Panc1 (cell line): ENCODE results near the gene RAMP2. TPM values are rescaled to one million over a fixed set of nuclear protein-coding genes. Genes with fewer than 3 reads are reported as not detected.

Source experiments
- ATAC-seq: fragments of 200-7000 bp; cut with Tn5 transposase; 2 replicates; pipeline ENCODE4 v1.9.1; 2020; ENCODE audit warnings: mild to moderate bottlenecking, moderate library complexity
- BruUV-seq: library from RNA; stranded (reverse); fragments of 400-500 nt; replicated peaks from 2 replicates; lab custom pipeline; 2021; lab: Mats Ljungman, UMichigan
- CTCF ChIA-PET: fragments of 300-600 bp; sonication (Branson Sonifier 250); formaldehyde crosslinking; loops from one replicate; lab custom pipeline; 2022; ENCODE audit warnings: antibody characterized with exemption; lab: Charles Lee
- POLR2A ChIA-PET: fragments of 300-600 bp; sonication (Branson Sonifier 250); formaldehyde crosslinking; loops from one replicate; lab custom pipeline; 2022; ENCODE audit warnings: antibody characterized with exemption; lab: Charles Lee
- DNase-seq: peaks from one replicate; pipeline ENCODE4 v3.0.0-alpha.2; 2010; ENCODE audit warnings: low read depth, low spot score
- H3K27ac ChIP-seq: 2 replicates; pipeline ENCODE4 v1.5.1; 2011; ENCODE audit warnings: mild to moderate bottlenecking, low read length, inconsistent platforms
- H3K27me3 ChIP-seq: fragments of 200-500 bp; sonication (Bioruptor generic); 2 replicates; pipeline ENCODE4 v1.6.0; 2014; ENCODE audit warnings: low read length, inconsistent platforms; ENCODE audit not compliant: control insufficient read depth, insufficient read depth
- H3K36me3 ChIP-seq: fragments of 200-500 bp; sonication (Bioruptor generic); 2 replicates; pipeline ENCODE4 v1.5.1; 2014; ENCODE audit warnings: inconsistent platforms, mild to moderate bottlenecking, low read length, moderate library complexity; ENCODE audit not compliant: control insufficient read depth, insufficient read depth
- H3K4me1 ChIP-seq: 2 replicates; pipeline ENCODE4 v1.5.1; 2011; ENCODE audit warnings: inconsistent platforms, mild to moderate bottlenecking, low read length, moderate library complexity; ENCODE audit not compliant: control insufficient read depth, insufficient read depth
- H3K4me3 ChIP-seq, 2 experiments: 2 replicates each; pipeline ENCODE4 v1.5.1; 2011 to 2012; ENCODE audit warnings: low read depth in 2 of 2, low read length in 2 of 2, mild to moderate bottlenecking in 2 of 2, inconsistent platforms in 1 of 2, moderate library complexity in 1 of 2
- H3K9me3 ChIP-seq: fragments of 200-500 bp; sonication (Bioruptor generic); 2 replicates; pipeline ENCODE4 v1.5.1; 2014; ENCODE audit warnings: low read depth, mild to moderate bottlenecking, inconsistent platforms, low read length, moderate library complexity; ENCODE audit not compliant: control insufficient read depth, insufficient read depth
- CTCF ChIP-seq: fragments of 450-650 bp; IDR thresholded peaks from 2 replicates; pipeline ENCODE4 v1.5.1; 2017; ENCODE audit warnings: mild to moderate bottlenecking
- POLR2AphosphoS5 ChIP-seq: IDR thresholded peaks from 2 replicates; pipeline ENCODE4 v1.6.1; 2012; ENCODE audit warnings: mild to moderate bottlenecking, low read depth, low read length, moderate library complexity
- REST ChIP-seq, 2 experiments: IDR thresholded peaks; 2 replicates each; pipeline ENCODE4 v1.6.1; 2011 to 2012; ENCODE audit warnings: low read depth in 2 of 2, control low read depth in 1 of 2, low read length in 1 of 2, mild to moderate bottlenecking in 1 of 2, moderate library complexity in 1 of 2; ENCODE audit not compliant: insufficient read depth in 1 of 2
- SIN3A ChIP-seq: IDR thresholded peaks from 2 replicates; pipeline ENCODE4 v1.6.1; 2012; ENCODE audit warnings: low read depth, mild to moderate bottlenecking, low read length, moderate library complexity, borderline replicate concordance; ENCODE audit not compliant: insufficient read depth
- TCF7L2 ChIP-seq: IDR thresholded peaks from 2 replicates; pipeline ENCODE4 v1.6.1; 2011; ENCODE audit warnings: mild to moderate bottlenecking, low read depth, low read length, inconsistent platforms
- in situ Hi-C: cut with HindIII; loops from 2 replicates; pipeline ENCODE4 v1.10.0; 2016; ENCODE audit warnings: low sequenced_read_pairs, low pct_unique_long_range_greater_than_20kb
- intact Hi-C: fragments of 100-400 bp; cut with micrococcal nuclease; formaldehyde crosslinking; loops from one replicate; pipeline ENCODE4 v1.10.0; 2022; ENCODE audit not compliant: unreplicated experiment
- total RNA-seq: library from RNA; stranded (reverse); gene quantifications from one replicate; pipeline ENCODE4 v1.2.1, GENCODE V29; 2021; ENCODE audit not compliant: unreplicated experiment

RAMP2 gene
- total RNA-seq, 1 experiment from 2014 or later, result 1.1 TPM

- DNase-seq (no peak), ATAC-seq (no peak)
- CTCF ChIA-PET, result no interaction called here
- Histone ChIP-seq H3K27me3 (no peaks in the 10 kb centered on the region), H3K36me3 (no peaks in the 10 kb centered on the region), H3K4me1 (no peaks in the 10 kb centered on the region), H3K4me3 (no peak overlapping the region), H3K27ac (no peak overlapping the region), H3K9me3 (no peaks in the 10 kb centered on the region)
- in situ Hi-C loops, result no loop called here
- no peak for TF ChIP-seq CTCF
- TF ChIP-seq POLR2AphosphoS5, result no peak
- TF ChIP-seq TCF7L2, result no peak
- POLR2A ChIA-PET, result interaction anchor here (0.7 to 0.8 kb wide), 2 partner anchors 9 to 1348 kb away, joined by 5 to 6 read pairs; no protein-coding TSS in a partner anchor
- intact Hi-C loops, result no loop called here
- no TSS peak for BruUV-seq
Measured at GRCh38 chr17:42750739-42751344, 10.2 kb upstream of the RAMP2 start.

- Histone ChIP-seq H3K36me3 (no peaks in the 10 kb centered on the region), H3K9me3 (no peaks in the 10 kb centered on the region), H3K4me1 (no peaks in the 10 kb centered on the region), H3K27ac (no peak overlapping the region), H3K27me3 (no peaks in the 10 kb centered on the region), H3K4me3 (no peak overlapping the region)
- intact Hi-C loops (no loop called here), in situ Hi-C loops (no loop called here)
- BruUV-seq, result no TSS peak
- ATAC-seq (no peak), DNase-seq (no peak)
- POLR2A ChIA-PET, result no interaction called here
- TF ChIP-seq POLR2AphosphoS5, result no peak
- CTCF ChIA-PET, result no interaction called here
Measured at GRCh38 chr17:42751628-42752027, 9.4 kb upstream of the RAMP2 start.

GRCh38 chr17:42754782-42755181, 6.2 kb upstream of the RAMP2 start:
- DNase-seq (no peak), ATAC-seq (no peak)
- H3K27ac ChIP-seq, result no peak overlapping the region
- H3K36me3 ChIP-seq, result no peaks in the 10 kb centered on the region
- TF ChIP-seq POLR2AphosphoS5 (no peak), CTCF (no peak), REST (IDR thresholded peaks at IDR 0.05; ENCODE audit: insufficient read depth in 1 of 2, low read depth in 2 of 2, low read length in 1 of 2) (no peak), TCF7L2 (no peak), SIN3A (no peak)
- in situ Hi-C loops (no loop called here), intact Hi-C loops (no loop called here)
- CTCF ChIA-PET, result no interaction called here
- POLR2A ChIA-PET, result no interaction called here
- no peaks in the 10 kb centered on the region for H3K9me3 ChIP-seq
- no peaks in the 10 kb centered on the region for H3K4me1 ChIP-seq
- H3K4me3 ChIP-seq, result no peak overlapping the region
- BruUV-seq, result no TSS peak
- no peaks in the 10 kb centered on the region for H3K27me3 ChIP-seq
